H1 (cell line): ENCODE results near the gene KATNIP. TPM values are rescaled to one million over a fixed set of nuclear protein-coding genes. Genes with fewer than 3 reads are reported as not detected.

Experiments
- CTCF ChIA-PET: fragments of 300-600 bp; sonication (Branson Sonifier 250); formaldehyde crosslinking; loops from one replicate; lab custom pipeline; 2021; ENCODE audit not compliant: partially characterized antibody; lab: Charles Lee
- POLR2A ChIA-PET: fragments of 300-600 bp; sonication (Branson Sonifier 250); formaldehyde crosslinking; loops from one replicate; lab custom pipeline; 2021; ENCODE audit warnings: inconsistent platforms; ENCODE audit not compliant: partially characterized antibody; lab: Charles Lee
- DNase-seq, 2 experiments: peaks; one replicate each; pipeline versions ENCODE4 v3.0.0 to v3.0.0-alpha.2; 2010 to 2022; ENCODE audit warnings: low spot score in 2 of 2, low read depth in 1 of 2, mixed read lengths in 1 of 2
- FAIRE-seq: peaks from 2 replicates; lab custom pipeline; 2011; peaks lifted over from hg19 to GRCh38; lab: Jason Lieb, UNC
- H2AFZ ChIP-seq: 2 replicates; pipeline ENCODE4 v1.8.1; 2012; ENCODE audit warnings: low read length, inconsistent platforms
- H2AK5ac ChIP-seq: 2 replicates; pipeline ENCODE4 v1.6.1; 2013; ENCODE audit warnings: low read depth, low read length
- H2BK120ac ChIP-seq: replicated peaks from 2 replicates; pipeline ENCODE3; 2013; ENCODE audit warnings: low read depth, low read length, inconsistent platforms
- H2BK12ac ChIP-seq: 2 replicates; pipeline ENCODE4 v1.6.1; 2013; ENCODE audit warnings: low read depth, low read length
- H2BK15ac ChIP-seq: 2 replicates; pipeline ENCODE4 v1.6.1; 2013; ENCODE audit warnings: low read length
- H2BK20ac ChIP-seq: 2 replicates; pipeline ENCODE4 v1.6.1; 2013; ENCODE audit warnings: low read length
- H2BK5ac ChIP-seq: 2 replicates; pipeline ENCODE4 v1.6.1; 2013; ENCODE audit warnings: low read depth, low read length
- H3K14ac ChIP-seq: 2 replicates; pipeline ENCODE4 v1.6.1; 2013; ENCODE audit warnings: inconsistent platforms; ENCODE audit not compliant: insufficient read length
- H3K18ac ChIP-seq: 2 replicates; pipeline ENCODE4 v1.6.1; 2013; ENCODE audit warnings: low read length; ENCODE audit errors: extremely low read depth
- H3K23ac ChIP-seq: 2 replicates; pipeline ENCODE4 v1.6.1; 2013; ENCODE audit warnings: inconsistent platforms; ENCODE audit not compliant: insufficient read length
- H3K23me2 ChIP-seq: 2 replicates; pipeline ENCODE4 v1.6.1; 2013; ENCODE audit warnings: low read depth, low read length
- H3K27ac ChIP-seq: 2 replicates; pipeline ENCODE4 v1.6.1; 2011; ENCODE audit warnings: low read depth, low read length, inconsistent platforms
- H3K27me3 ChIP-seq, 4 experiments: replicated peaks in 1 of 4; 1 replicate in 1 of 4; 2 replicates in 3 of 4; pipeline versions ENCODE4 v1.6.1 to v1.8.1; 2011 to 2013; ENCODE audit warnings: low read length in 3 of 4, mild to moderate bottlenecking in 3 of 4, inconsistent platforms in 2 of 4, mixed read lengths in 2 of 4, moderate library complexity in 1 of 4; ENCODE audit not compliant: control insufficient read depth in 3 of 4, insufficient read depth in 3 of 4; ENCODE audit errors: extremely low read depth in 1 of 4
- H3K36me3 ChIP-seq, 4 experiments: 2 replicates each; pipeline versions ENCODE4 v1.6.1 to v1.8.1; 2011 to 2013; ENCODE audit warnings: mild to moderate bottlenecking in 4 of 4, low read length in 3 of 4, moderate library complexity in 2 of 4, control low read depth in 1 of 4, inconsistent platforms in 1 of 4; ENCODE audit not compliant: insufficient read depth in 4 of 4, control insufficient read depth in 2 of 4
- H3K4ac ChIP-seq: replicated peaks from 2 replicates; pipeline ENCODE3; 2013; ENCODE audit warnings: low read length, low read depth, mixed read lengths, inconsistent platforms; ENCODE audit not compliant: insufficient read length
- H3K4me1 ChIP-seq, 4 experiments: replicated peaks in 1 of 4; 1 replicate in 1 of 4; 2 replicates in 3 of 4; pipeline versions ENCODE4 v1.6.1 to v1.8.1; 2011 to 2013; ENCODE audit warnings: low read length in 3 of 4, inconsistent platforms in 2 of 4, mixed read lengths in 1 of 4; ENCODE audit not compliant: insufficient read depth in 4 of 4, control insufficient read depth in 3 of 4
- H3K4me2 ChIP-seq, 2 experiments: 2 replicates each; pipeline versions ENCODE4 v1.6.1 to v1.8.1; 2011 to 2013; ENCODE audit warnings: low read depth in 2 of 2, low read length in 2 of 2, control low read depth in 1 of 2, inconsistent platforms in 1 of 2, mild to moderate bottlenecking in 1 of 2; ENCODE audit not compliant: insufficient read depth in 1 of 2
- H3K4me3 ChIP-seq, 4 experiments: fragments of 200-600, 300-600 bp in 1 of 4; sonication (generic), shearing (Covaris generic), sonication (Bioruptor Twin) in 1 of 4; 2 replicates each; pipeline versions ENCODE4 v1.5.1 to v1.8.1; 2011 to 2016; ENCODE audit warnings: low read length in 4 of 4, low read depth in 3 of 4, control low read depth in 2 of 4, inconsistent platforms in 2 of 4, mild to moderate bottlenecking in 2 of 4, mixed read lengths in 1 of 4, moderate library complexity in 1 of 4; ENCODE audit not compliant: insufficient read depth in 2 of 4; ENCODE audit errors: extremely low read depth in 1 of 4
- H3K56ac ChIP-seq: replicated peaks from 2 replicates; pipeline ENCODE3; 2013; ENCODE audit warnings: low read depth, mild to moderate bottlenecking, mixed read lengths, low read length, inconsistent platforms; ENCODE audit not compliant: insufficient read length
- H3K79me1 ChIP-seq: 2 replicates; pipeline ENCODE4 v1.6.1; 2013; ENCODE audit warnings: low read depth, low read length, control low read depth
- H3K79me2 ChIP-seq, 2 experiments: 2 replicates each; pipeline versions ENCODE4 v1.6.1 to v1.8.1; 2012 to 2013; ENCODE audit warnings: low read length in 2 of 2, mild to moderate bottlenecking in 2 of 2, inconsistent platforms in 1 of 2; ENCODE audit not compliant: insufficient read depth in 2 of 2, control insufficient read depth in 1 of 2
- H3K9ac ChIP-seq, 4 experiments: replicated peaks in 1 of 4; 1 replicate in 1 of 4; 2 replicates in 3 of 4; pipeline versions ENCODE4 v1.6.1 to v1.8.1; 2011 to 2013; ENCODE audit warnings: low read depth in 3 of 4, low read length in 3 of 4, control low read depth in 2 of 4, mild to moderate bottlenecking in 2 of 4, moderate library complexity in 2 of 4, inconsistent platforms in 1 of 4; ENCODE audit errors: extremely low read depth in 1 of 4
- H3K9me3 ChIP-seq, 2 experiments: 2 replicates each; pipeline versions ENCODE4 v1.6.1 to v1.8.1; 2012 to 2013; ENCODE audit warnings: mild to moderate bottlenecking in 2 of 2, moderate library complexity in 2 of 2, control low read depth in 1 of 2, inconsistent platforms in 1 of 2, low read depth in 1 of 2, low read length in 1 of 2, mixed read lengths in 1 of 2; ENCODE audit not compliant: insufficient read depth in 2 of 2
- H4K20me1 ChIP-seq, 2 experiments: replicated peaks in 1 of 2; 2 replicates each; pipeline versions ENCODE3 to v1.8.1; 2011 to 2013; ENCODE audit warnings: inconsistent platforms in 2 of 2, low read length in 2 of 2, mild to moderate bottlenecking in 1 of 2; ENCODE audit not compliant: insufficient read depth in 2 of 2, control insufficient read depth in 1 of 2
- H4K5ac ChIP-seq: 2 replicates; pipeline ENCODE4 v1.6.1; 2013; ENCODE audit warnings: low read length, low read depth, mixed read lengths, inconsistent platforms; ENCODE audit not compliant: insufficient read length
- H4K8ac ChIP-seq: 2 replicates; pipeline ENCODE4 v1.8.0; 2013; ENCODE audit warnings: mild to moderate bottlenecking, moderate library complexity, low read length, inconsistent platforms; ENCODE audit not compliant: insufficient read depth; ENCODE audit errors: extremely low read depth
- H4K91ac ChIP-seq: replicated peaks from 2 replicates; pipeline ENCODE3; 2013; ENCODE audit warnings: low read length, mixed read lengths, inconsistent platforms; ENCODE audit not compliant: insufficient read length
- EP300 ChIP-seq, 2 experiments: IDR thresholded peaks; 1 replicate in 1 of 2; 2 replicates in 1 of 2; pipeline ENCODE4 v1.6.1; 2011 to 2012; ENCODE audit warnings: low read depth in 2 of 2, low read length in 2 of 2, mild to moderate bottlenecking in 2 of 2, borderline replicate concordance in 1 of 2, inconsistent platforms in 1 of 2, moderate library complexity in 1 of 2
- EZH2 ChIP-seq: fragments of 200-600 bp; sonication (generic); IDR thresholded peaks from 2 replicates; pipeline ENCODE4 v1.7.1; 2012; ENCODE audit warnings: low read depth, mild to moderate bottlenecking, moderate library complexity, low read length, inconsistent platforms; ENCODE audit not compliant: severe bottlenecking
- PHF8 ChIP-seq: fragments of 200-600 bp; sonication (generic); conservative IDR thresholded peaks from 2 replicates; pipeline ENCODE4 v1.7.1; 2012; ENCODE audit warnings: low read depth, mild to moderate bottlenecking, inconsistent platforms, low read length, moderate library complexity
- POU5F1 ChIP-seq: IDR thresholded peaks from 2 replicates; pipeline ENCODE4 v1.6.1; 2011; ENCODE audit warnings: low read depth, mild to moderate bottlenecking, low read length, moderate library complexity
- RNF2 ChIP-seq: fragments of 200-900, 300-1000 bp; sonication (generic); IDR thresholded peaks from 2 replicates; pipeline ENCODE4 v1.7.1; 2016; ENCODE audit warnings: borderline replicate concordance, low read depth, mild to moderate bottlenecking, antibody characterized with exemption, low read length; ENCODE audit not compliant: poor library complexity, severe bottlenecking; ENCODE audit errors: missing control alignments
- SUZ12 ChIP-seq: fragments of 200-600 bp; sonication (generic); IDR thresholded peaks from 2 replicates; pipeline ENCODE4 v1.6.1; 2012; ENCODE audit warnings: mild to moderate bottlenecking, inconsistent platforms, low read length, moderate library complexity, mixed read lengths
- TAF1 ChIP-seq: IDR thresholded peaks from 2 replicates; pipeline ENCODE4 v1.6.1; 2011; ENCODE audit warnings: mild to moderate bottlenecking, low read depth, low read length
- WGBS, 2 experiments: shearing (Covaris generic) in 1 of 2; methylation state at CpG; one replicate each; pipeline versions ENCODE4 v1.1.6 to v1.1.7; 2013 to 2015; ENCODE audit warnings: low lambda C conversion rate in 2 of 2, mixed read lengths in 2 of 2, inconsistent platforms in 1 of 2, low coverage in 1 of 2, missing lambda C conversion rate in 1 of 2; ENCODE audit not compliant: insufficient replicate concordance in 2 of 2, insufficient coverage in 1 of 2, insufficient read length in 1 of 2; ENCODE audit errors: extremely low coverage in 1 of 2, missing lambda C conversion rate in 1 of 2; 5-methylcytosine and 5-hydroxymethylcytosine counted together
- polyA plus RNA-seq, 7 experiments: library from polyadenylated mRNA; depleted of rRNA in 3 of 7; stranded (reverse) in 5 of 7; unstranded in 2 of 7; fragments of >200 nt in 5 of 7; fragments of 200-250 nt in 2 of 7; gene quantifications; 1 replicate in 5 of 7; 2 replicates in 1 of 7; 4 replicates in 1 of 7; pipeline versions ENCODE4 v1.2.1 to v1.2.3, GENCODE V29; 2011 to 2013; ENCODE audit warnings: missing spikeins in 2 of 7, mixed read lengths in 2 of 7
- total RNA-seq: library from RNA; stranded (reverse); fragmentation: NEBNext Ultra II Directional; extraction: Animal tissue kit (Norgen Biotek cat#: 25700); gene quantifications from 2 replicates; pipeline ENCODE4 v1.2.1, GENCODE V29; 2021

The KATNIP gene
- total and polyA plus RNA-seq, 2 of the 8 experiments (the other 6 are each of a cell fraction or from before 2014, with no cell fraction given), result 7.9 to 20.0 TPM

- DNase-seq (no peak), FAIRE-seq (no peak)
- H3K4me1 ChIP-seq, result peaks cover 0 to 17% (median 8%) of the 10 kb centered on the region in 4 experiments; a peak in 6 of 7 replicates
- no peak overlapping the region for H4K8ac ChIP-seq
- H3K23ac ChIP-seq, result no peak overlapping the region
- no peak overlapping the region for H4K5ac ChIP-seq
- H3K18ac ChIP-seq, result no peak overlapping the region
- no peaks in the 10 kb centered on the region for H3K23me2 ChIP-seq
- H3K79me2 ChIP-seq, result no peaks in the 10 kb centered on the region
- H3K36me3 ChIP-seq, result no peaks in the 10 kb centered on the region
- no peak overlapping the region for H2AK5ac ChIP-seq
- no peaks in the 10 kb centered on the region for H4K20me1 ChIP-seq
- H2BK15ac ChIP-seq, result no peak overlapping the region; the same call in 1 of the 2 replicates
- TF ChIP-seq POU5F1 (no peak), RNF2 (no peak), SUZ12 (no peak), EP300 (IDR thresholded peaks at IDR 0.05; ENCODE audit: borderline replicate concordance in 1 of 2, low read depth in 2 of 2, low read length in 2 of 2) (no peak), EZH2 (no peak), TAF1 (no peak), PHF8 (no peak)
- H2AFZ ChIP-seq, result no peak overlapping the region
- H3K9me3 ChIP-seq, result no peaks in the 10 kb centered on the region
- no peak overlapping the region for H3K9ac ChIP-seq
- no peak overlapping the region for H3K27ac ChIP-seq
- H3K14ac ChIP-seq, result no peak overlapping the region
- H3K4me2 ChIP-seq, result no peak overlapping the region
- CTCF ChIA-PET, result interaction anchor here (1.5 to 4.6 kb wide), 3 partner anchors 9 to 103 kb away, joined by 4 to 19 read pairs (median 7); no protein-coding TSS in a partner anchor
- no peak overlapping the region for H2BK20ac ChIP-seq
- H3K79me1 ChIP-seq, result no peaks in the 10 kb centered on the region
- H3K27me3 ChIP-seq, result no peaks in the 10 kb centered on the region
- no peak overlapping the region for H3K4me3 ChIP-seq
- no peak overlapping the region for H2BK12ac ChIP-seq
- POLR2A ChIA-PET, result no interaction called here
- H3K56ac ChIP-seq, result no peak overlapping the region
- WGBS, 2 experiments, result 79% methylated on average over 4 of the region's 4 CpGs; no CpG with 5 or more reads in 1 of the 2 experiments
- no peak overlapping the region for H2BK5ac ChIP-seq
- no peak overlapping the region for H2BK120ac ChIP-seq
- H3K4ac ChIP-seq, result no peak overlapping the region
- H4K91ac ChIP-seq, result no peak overlapping the region
Observed at GRCh38 chr16:27595475-27595874, 45.5 kb downstream of the KATNIP start.
